Left lobe of liver (tissue), 2 donors: ENCODE results near the gene CHST4. TPM values are rescaled to one million over a fixed set of nuclear protein-coding genes. Genes with fewer than 3 reads are reported as not detected.
"Not testable (repeated sequence)": the region's sequence is repeated elsewhere in the genome, so short reads cannot be mapped to it uniquely, and the experiment has no call there.

Source experiments
- ATAC-seq: fragments of 200-7000 bp; cut with Tn5 transposase; one replicate; pipeline ENCODE4 v1.9.1; 2020; ENCODE audit warnings: mild to moderate bottlenecking, moderate library complexity
- DNase-seq: peaks from one replicate; pipeline ENCODE4 v3.0.0-alpha.2; 2020; ENCODE audit warnings: low spot score
- total RNA-seq: library from RNA; stranded (reverse); gene quantifications from one replicate; pipeline ENCODE4 v1.2.1, GENCODE V29; 2021
- donor health status: DM: no; HTN: no; CAD: no; lungs with moderate emphysema.
- donor health status: DM: no; HTN: yes; CAD: no.

The CHST4 gene
- total RNA-seq: 3.9 TPM

GRCh38 chr16:71526111-71526631 lies at the start of gene CHST4:
Gene CHST4 (plus strand): TSS chr16:71526426. CDS start chr16:71536678, 10,252 bp downstream.
- no peak for DNase-seq
- ATAC-seq: no peak

DNA sequence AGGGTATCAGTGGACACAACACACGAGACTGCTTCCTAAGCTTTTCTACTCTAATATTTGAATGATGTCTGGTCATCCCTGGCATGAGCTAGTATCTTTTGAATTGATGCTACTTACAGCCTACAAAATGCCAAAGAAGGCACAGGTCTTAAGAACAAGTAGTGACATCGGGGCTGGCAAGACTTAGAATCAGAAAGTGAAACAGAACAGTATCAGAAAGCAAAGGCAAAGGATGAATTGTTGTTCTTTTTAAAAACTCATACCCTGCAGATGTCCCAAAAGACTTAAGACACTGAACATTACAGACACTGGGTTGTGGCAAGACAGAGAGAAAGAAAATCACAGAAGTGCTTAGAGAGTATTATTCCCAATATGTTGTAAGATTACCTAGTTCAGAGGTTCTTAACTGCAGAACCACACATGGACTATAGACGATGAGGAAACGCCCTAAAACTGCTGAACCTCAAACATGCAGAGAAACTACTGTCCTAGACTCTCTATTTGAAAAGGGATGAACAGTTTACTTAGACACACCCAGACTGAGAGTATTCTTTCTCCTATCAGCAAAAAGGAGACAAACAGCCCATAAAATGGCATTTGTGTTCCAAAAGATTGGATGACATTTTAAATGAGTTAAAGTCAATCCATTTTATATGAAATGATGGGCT lies 49.6 kb upstream of the CHST4 start:
- no peak for DNase-seq
- no peak for ATAC-seq

DNA sequence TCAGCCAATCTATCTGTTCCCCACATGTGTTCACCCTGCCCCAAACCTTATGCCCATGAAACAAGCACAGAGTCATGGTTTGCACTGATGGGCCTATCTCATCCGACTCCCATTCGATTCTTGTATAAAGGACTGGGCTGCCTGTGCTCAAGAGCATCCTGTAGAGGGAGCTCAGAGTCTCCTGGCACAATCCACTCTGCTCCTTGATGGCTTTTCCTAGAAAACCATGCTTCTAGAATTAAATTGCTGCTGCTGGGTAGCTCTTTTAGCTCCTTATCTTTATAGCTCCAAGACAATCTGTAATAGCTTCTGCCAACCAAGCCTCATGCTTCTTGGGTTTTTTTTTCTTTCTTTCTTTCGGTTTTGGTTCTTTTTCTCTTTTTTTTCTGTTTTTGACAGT lies 46.8 kb upstream of the CHST4 start:
- ATAC-seq (peak; percentile 72), DNase-seq (no peak)

DNA sequence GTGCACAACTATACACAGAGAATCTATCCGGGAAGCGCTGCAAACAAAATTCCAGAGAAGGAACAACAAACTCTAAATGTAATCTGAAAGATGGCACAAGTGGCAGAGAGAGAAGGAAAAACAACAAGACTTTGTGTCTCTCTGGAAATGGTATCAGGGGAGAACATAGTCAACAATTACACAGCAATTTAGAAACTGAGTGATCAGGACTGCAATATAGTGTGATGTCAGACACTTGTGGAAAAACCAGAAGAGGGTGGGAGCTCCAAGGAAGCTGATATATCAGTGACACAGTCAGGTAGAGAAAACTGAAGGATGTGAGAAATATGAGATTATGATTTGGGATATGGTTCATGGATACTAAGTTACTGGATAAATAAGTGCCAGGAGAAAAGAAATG lies 45.3 kb upstream of the CHST4 start:
- no peak for ATAC-seq
- no peak for DNase-seq

DNA sequence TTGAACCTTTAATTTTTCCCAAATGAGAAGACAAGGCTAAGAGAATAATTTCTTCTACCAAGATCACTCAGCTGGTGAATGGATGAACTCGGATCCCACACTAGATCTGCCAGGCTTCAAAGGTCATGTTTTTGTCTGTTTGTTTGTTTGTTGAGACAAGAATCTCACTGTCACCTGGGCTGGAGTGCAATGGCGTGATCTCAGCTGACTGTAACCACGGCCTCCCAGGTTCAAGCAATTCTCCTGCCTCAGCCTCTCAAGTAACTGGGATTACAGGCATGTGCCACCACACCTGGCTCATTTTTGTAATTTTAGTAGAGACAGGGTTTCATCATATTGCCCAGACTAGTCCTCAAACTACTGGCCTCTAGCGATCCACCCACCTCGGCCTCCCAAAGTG lies 43.7 kb upstream of the CHST4 start:
- peak; percentile 9 for ATAC-seq

DNA sequence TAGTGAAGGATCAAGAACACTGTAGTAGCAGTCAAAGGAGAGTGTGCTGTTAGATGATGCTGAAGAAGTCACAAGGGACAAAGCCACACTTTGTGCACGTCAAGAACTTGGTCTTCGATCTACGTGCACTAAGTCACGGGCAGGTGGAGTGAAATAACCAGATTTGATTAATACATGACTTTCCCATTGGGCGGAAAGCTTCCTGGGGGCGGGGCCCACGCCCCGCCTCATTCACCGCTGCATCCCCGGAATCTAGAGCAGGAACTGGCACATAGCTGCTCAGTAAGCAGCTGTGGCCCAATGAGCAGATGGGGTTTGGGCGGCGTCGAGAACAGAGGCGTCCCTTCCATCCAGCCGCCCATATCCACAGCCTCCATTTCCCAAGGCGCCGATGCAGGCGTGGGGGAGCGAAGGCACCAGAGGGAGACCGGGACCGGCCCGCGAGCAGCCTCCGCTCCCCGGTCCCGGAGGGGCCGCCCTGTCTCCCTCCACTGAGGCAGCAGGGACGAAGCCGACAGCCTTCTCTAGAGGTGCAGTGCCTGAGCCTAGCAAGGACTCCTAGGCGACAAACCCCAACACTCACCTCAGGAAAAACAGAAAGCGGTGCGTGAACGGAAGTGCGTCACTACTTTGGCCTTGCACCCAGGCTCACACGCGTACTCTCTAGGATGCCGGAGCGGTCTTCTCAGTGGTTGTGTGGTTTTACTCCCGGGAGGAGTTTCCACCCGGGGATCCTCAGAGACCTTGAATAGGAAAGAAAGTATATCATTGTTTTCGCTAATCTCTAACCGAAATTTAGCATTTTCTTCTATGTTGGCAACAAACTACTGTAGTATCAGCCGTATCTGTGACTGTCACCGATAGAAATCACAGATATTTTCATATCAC lies 42.0 kb upstream of the CHST4 start:
- ATAC-seq: peak; percentile 98

More for the DNA sequence above, 43.7 kb upstream of the CHST4 start:
- no peak for DNase-seq

DNA sequence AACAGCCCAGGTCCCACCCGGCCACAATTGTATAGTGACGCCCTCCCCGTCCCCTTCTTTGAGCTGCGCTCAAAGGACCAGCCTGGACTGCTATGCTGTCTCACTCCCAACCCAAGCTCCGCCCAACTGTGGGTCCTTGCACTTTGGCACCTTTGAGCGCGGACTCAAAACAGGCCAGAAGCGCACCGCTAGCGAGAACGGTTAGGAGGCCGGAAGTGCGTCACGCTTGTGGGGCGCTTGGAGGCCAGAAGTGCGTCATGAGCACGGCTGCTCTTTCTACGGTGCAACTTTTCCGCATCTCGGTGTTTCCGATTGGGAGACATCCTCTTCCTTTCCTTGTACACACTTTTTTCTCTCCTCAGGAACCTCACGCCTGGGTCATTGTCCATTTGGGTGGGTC lies 37.1 kb upstream of the CHST4 start, which contains the start of gene ZNF19:
TSS of gene ZNF19 (minus strand) at position 203 of the 400 bp plus-strand sequence. CDS start 7,210 bp downstream, outside the sequence.
- ATAC-seq (no peak), DNase-seq (no peak)

More for the DNA sequence above, 42.0 kb upstream of the CHST4 start:
- peak; percentile 89 for DNase-seq

DNA sequence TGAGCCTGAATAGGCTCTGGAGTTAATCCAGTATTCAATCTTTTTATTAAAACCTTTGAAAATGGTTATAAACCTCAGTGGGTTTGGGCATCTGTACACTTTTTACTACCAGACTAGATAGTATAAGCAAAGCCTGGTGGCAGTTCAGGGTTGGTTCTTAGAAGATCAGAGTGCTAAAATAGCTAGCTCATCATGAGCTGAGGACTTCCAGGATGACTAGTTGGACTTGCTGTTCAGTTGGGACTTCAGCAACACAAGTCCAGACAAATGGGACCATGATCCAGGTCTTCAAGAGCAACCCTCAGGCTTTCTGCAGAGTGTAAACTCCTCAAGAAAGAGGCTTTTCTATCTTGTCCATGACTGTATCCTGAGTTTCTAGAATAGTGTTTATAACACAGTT lies 35.9 kb upstream of the CHST4 start:
- DNase-seq (no peak), ATAC-seq (no peak)

- ATAC-seq: no peak
- no peak for DNase-seq
Observed at GRCh38 chr16:71491054-71491453, 35.2 kb upstream of the CHST4 start.

GRCh38 chr16:71492786-71493185 lies 33.4 kb upstream of the CHST4 start:
- DNase-seq (no peak), ATAC-seq (no peak)

GRCh38 chr16:71493213-71493612 lies 33.0 kb upstream of the CHST4 start:
- ATAC-seq (no peak), DNase-seq (no peak)

DNA sequence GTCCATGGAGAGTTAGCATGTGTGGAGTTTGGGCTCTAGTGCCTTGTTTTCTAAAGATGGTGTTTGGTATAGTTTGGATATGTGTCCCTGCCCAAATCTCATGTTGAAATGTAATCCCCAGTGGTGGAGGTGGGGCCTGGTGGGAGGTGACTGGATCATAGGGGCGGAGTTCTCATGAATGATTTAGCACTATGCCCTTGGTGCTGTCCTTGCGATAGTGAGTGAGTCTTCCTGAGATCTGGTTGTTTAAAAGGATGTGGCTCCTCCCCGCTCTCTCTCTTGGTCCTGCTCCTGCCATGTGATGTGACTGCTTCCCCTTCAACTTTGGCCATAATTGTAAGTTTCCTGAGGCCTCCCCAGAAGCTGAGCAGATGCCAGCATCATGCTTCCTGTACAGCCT lies 28.2 kb upstream of the CHST4 start:
- DNase-seq: no peak
- no peak for ATAC-seq

- DNase-seq (no peak), ATAC-seq (peak; percentile 95)
Observed at GRCh38 chr16:71499775-71500364, 26.4 kb upstream of the CHST4 start.

DNA sequence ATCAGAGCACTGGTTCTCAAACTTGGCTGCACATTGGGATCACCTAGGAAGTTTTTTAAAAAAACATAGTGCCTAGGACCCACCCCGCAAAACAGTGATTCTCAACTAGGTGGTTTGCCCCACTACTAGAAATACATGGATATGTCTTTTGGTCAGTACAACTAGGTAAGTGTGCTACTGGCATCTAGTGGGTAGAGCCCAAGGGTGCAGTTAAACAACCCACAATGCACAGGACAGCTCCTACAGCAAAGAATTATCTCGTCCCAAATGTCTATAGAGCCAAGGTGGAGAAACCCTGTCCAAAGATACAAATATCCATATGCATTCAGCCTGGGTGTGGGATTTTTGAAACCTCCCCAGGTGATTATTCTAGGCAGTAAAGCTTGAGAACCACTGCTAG lies 25.3 kb upstream of the CHST4 start:
- no peak for DNase-seq
- no peak for ATAC-seq

- ATAC-seq (peak; percentile 42), DNase-seq (no peak)
Observed at GRCh38 chr16:71501547-71501946, 24.7 kb upstream of the CHST4 start.

GRCh38 chr16:71504051-71504450 lies 22.2 kb upstream of the CHST4 start:
- ATAC-seq, DNase-seq: not testable (repeated sequence)

DNA sequence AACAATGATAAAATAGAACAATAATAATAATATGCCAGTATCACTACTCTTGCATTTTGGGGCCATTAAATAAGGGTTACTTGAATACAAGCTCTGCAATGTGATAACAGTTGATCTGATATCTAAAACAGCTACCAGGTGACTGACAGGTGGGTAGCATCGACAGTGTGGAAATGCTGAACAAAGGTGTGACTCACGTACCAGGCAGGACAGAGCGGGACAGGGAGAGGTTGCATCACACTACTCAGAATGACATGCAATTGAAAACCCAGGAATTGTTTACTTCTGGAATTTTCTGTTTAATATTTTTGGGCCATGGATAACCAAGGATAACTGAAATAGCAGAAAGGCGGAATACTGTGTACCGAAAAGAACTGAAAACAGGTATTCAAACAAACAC lies 21.3 kb upstream of the CHST4 start:
- no peak for DNase-seq
- no peak for ATAC-seq

- DNase-seq: no peak
- no peak for ATAC-seq
Observed at GRCh38 chr16:71507061-71507460, 19.2 kb upstream of the CHST4 start.

GRCh38 chr16:71513302-71513701 lies 12.9 kb upstream of the CHST4 start:
- DNase-seq (no peak), ATAC-seq (no peak)

- ATAC-seq (no peak), DNase-seq (no peak)
Observed at GRCh38 chr16:71514476-71514875, 11.8 kb upstream of the CHST4 start.

DNA sequence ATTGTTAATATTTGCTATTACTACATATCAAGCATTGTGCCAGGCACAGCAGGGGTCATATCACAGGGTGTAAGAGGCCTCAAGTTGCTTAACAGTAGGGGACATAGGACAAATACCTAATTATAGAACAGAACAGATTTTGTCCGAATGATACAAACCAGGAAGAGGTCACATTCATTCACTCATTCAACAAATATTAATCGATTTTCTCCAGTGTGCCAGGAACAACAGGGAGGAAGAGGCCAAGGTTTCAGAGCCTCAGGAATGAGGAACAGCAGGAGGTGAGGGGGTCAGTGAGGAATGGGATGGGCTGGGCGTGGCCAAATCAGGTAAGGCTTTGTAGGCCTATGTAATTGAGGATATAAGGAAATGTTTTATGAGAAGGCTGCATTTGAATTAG lies 11.2 kb upstream of the CHST4 start:
- DNase-seq: no peak
- ATAC-seq: peak; percentile 94
